ENCODE data around the gene IL4I1.

IL4I1 gene

DNA sequence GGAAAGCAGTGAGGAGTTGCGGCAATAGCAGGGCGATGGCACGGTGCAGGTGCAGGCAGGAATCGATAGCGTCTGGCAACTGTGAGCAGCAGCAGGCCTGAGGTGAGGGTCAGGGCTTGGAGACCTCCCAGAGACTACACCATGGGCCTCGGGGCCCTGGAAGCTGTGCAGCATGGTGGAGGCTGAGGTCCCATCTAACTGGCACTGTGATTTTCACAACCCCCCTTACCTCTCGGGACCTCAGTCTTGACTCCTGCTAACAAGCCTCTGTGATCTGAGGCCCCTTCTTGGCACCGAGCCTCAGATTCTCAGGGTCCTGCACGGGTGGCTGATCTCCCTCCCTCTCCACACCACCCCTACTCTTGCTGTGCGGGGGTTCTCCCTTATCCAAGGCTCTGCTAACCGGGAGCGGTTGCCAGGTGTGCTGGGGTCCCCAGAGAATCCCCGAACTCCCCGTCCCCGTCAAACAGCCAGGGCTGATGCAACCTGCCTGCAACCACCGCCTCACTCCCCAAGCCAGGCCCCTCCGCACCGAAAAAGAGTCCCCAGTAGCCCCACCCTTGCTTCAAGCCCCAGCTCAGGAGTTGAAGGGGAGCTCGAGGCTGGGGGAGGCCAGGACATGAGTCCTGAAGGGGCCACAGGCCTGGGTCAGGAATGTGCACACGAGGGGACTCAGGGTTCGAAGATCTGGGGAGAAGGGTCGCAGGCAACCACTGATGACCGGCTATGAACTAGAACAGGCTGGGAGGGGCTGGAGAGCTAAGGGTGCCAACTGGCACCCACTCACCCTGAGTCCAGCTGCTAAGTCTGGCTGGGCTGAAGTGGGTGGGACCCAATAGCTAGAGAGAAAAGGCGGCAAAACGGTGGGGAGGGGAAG is 27.6 kb upstream of the IL4I1 start:
- no peak for DNase-seq

GRCh38 chr19:49923055-49924003 is 26.6 kb upstream of the IL4I1 start:
- no peak for DNase-seq

GRCh38 chr19:49921871-49922795 is 25.4 kb upstream of the IL4I1 start:
- DNase-seq, result no peak

GRCh38 chr19:49920624-49921363 is 24.1 kb upstream of the IL4I1 start:
- no peak for DNase-seq

DNA sequence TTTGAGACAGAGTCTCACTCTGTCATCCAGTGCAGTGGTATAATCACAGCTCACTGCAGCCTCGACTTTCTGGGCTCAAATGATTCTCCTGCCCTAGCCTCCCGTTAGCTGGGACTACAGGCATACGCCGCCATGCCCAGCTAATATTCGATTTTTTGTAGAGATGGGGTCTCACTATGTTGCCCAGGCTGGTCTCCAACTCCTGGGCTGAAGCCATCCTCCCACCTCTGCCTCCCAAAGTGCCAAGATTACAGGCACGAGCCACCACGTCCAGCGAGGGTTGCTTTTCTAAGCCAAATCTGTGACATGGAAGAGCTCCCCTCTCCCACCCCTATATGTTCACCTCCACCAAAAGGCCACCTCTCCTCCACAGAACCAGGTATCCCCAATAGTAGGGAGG is 21.4 kb upstream of the IL4I1 start:
- no peak for DNase-seq

- no peak for DNase-seq
Observed at GRCh38 chr19:49916839-49917733, 20.4 kb upstream of the IL4I1 start.

- DNase-seq, result no peak
Observed at GRCh38 chr19:49915271-49915670, 18.6 kb upstream of the IL4I1 start.

DNA sequence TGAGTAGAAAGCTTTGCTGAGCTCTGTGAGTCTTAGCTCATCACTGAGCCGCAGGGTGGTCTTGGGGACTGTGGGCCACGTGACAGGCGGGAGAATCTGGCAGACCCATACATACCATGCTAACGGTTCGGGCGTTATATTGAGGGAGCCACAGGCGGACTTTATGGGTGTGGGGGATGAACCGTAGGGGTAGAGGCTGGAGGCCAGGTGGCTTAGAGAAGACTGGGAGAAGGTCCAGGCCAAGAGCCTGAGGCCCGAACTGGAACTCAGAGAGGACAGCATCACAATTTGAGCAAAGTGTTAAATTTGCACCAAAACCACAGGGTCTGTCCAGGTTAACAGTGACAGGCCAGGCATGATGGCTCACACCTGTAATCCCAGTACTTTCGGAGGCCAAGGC is 17.0 kb upstream of the IL4I1 start:
- no peak for DNase-seq

DNA sequence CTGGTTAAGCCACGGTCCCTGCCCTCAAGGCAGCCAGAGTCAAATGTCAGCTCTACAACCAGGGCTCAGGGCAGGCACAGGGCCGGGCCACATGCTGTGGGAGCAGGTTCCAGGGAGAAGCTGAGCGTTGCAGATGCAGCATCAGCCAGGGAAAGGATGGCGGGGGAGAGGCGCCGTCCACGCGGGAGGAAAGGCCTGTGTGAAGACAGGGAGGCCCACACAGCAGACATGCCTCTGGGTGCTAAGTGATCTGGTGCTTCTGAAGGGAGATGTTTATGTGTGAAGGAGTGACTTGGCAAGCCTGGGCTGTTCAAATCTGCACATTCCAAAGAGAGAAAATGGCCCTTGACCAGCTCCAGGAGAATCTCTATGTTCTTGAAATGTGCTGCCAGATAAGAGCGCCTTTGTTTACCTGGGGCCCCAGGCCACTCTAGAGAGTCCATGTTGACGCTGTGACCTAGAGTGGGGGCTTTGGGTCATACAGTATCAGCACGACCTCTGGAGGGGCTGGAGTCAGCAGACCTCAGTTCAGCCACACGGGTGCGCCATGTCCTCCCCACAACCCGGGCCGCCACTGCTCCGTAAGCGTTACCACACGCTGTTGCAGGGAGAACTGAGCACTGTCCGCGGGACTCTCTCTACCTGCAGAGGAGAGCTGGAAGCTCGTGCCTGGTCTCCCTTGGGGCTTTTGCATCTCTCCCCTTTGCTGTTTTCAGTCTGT is 16.4 kb upstream of the IL4I1 start:
- no peak for DNase-seq

DNA sequence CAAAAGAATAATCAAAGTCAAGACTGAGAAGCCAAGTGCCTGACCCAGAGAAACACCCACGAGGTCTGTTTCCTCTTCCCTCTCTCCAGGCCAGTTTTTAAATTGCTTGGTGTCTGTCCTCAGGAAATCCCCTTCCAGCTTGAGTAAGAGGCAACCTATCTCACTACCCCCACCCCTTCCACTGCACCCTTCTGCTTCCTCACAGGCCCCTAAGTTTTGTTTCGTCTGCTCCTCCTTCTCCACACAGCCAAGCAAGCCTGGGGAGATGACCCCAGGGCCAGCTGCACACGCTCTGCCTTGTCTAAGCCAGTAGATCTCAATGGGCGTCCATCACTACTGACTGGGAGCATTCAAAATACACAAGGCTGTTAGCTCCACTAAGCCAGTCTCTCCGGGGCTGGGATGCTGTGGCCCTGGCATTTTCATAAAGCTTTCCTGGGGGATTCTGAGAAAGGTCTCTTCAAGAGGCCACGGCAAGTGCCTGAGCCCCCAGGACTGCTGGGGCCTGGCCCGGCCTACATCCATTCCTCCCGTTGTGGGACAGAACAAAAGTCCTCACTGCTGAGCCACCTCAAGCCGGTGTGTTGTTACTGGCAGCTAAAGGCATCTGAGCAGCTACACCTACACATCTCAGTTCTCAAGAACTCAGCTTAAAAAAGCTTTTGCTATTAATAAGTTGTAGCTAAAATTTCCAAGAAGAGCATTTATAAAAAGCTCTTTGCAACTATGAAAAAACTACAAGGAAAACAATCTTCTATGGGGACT is 14.9 kb upstream of the IL4I1 start:
- peak; percentile 56 for DNase-seq

DNA sequence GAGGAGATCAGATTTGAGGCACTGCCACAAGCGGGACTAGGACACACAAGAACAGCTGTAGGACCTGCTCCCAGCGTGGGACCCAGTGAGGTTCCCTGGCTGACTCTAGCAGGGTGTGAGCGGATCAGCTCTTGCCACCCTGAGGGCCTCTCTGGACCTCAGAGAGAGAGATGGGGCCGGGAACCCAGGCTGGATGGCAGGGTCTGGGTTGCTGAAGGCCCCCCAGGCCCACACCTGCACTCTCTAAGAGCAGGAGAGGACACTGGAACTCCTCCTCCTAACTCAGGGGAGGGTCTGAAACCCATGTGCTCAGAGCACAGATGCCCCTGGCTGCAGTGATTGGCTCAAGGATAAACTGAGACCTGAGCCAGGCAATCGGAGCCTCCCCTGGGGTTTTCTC is 13.5 kb upstream of the IL4I1 start:
- no peak for DNase-seq

DNA sequence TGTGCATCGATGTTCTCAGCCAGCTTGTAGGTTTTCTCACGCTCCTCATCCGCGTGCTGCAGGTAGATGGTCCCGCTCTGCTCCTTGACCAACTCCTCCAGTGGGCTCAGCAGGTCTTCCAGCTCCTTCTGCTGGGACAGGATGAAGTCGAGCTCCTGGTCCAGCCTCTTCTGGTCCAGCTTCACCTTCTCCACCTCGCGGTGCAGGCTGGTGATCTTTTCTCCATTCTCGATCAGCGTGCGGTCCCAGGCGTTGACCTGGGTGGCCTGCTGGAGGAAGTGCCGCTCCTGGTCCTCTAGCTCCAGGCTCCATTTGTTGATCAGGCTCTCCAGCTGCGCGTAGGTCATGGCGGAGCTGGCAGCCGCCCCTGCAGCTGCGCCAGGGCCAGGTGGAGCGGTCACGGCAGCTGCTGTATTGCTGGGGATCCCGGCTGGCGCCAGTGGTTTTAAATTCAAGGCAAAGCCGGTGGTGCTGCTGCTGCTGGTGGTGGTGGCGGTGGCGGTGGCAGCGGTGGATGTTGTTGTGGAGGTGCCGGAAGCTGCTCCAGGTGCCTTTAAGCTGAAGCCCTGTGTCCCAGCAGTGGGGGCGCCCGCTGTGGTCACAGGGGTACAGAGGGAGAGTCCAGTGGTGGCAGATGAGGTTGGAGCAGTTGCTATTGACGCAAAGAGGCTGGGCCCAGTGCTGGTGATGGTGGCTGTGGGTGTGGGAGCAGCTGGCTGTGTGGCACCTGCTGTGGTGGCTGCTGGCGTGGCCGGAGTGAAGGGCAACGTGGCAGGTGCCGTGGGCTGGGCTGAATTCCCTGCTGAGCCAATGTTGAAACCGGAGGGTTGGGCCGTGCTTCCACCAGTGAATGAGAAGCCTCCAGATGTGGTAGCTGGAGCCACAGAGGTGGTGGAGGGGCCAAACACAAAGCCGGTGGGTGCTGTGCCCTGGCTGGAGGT is 12.1 kb upstream of the IL4I1 start:
- no peak for DNase-seq

DNA sequence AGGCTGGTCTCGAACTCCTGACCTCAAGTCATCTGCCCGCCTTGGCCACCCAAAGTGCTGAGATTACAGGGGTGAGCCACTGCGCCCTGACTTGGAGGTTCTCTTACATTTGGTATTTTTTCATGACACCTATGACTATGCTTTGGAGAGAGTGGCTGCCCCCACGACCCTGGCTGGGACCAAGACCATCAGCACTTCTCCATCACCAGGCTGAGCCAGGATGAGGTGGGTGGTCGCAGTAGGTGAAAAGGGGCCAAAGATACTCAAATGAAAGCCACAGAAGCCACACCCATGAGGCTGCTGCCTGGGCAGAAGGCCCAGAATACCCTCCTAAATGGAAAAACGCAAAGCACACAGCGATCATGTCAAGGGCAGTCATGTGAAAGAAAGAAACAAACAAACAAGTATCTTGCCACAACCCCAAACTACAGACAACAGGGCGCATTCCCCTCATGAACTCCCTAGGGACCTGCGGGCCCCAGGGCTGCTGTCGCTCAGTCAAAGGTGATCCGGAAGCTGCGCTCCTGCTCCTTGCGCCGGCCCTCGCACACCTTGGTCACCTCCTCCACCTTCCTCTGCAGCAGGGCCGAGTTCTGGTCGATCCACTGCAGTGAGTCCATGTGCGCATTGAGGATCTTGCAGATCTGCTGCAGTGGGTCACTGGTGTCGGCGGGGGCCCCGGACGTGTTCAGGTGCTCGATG is 11.2 kb upstream of the IL4I1 start:
- no peak for DNase-seq

DNA sequence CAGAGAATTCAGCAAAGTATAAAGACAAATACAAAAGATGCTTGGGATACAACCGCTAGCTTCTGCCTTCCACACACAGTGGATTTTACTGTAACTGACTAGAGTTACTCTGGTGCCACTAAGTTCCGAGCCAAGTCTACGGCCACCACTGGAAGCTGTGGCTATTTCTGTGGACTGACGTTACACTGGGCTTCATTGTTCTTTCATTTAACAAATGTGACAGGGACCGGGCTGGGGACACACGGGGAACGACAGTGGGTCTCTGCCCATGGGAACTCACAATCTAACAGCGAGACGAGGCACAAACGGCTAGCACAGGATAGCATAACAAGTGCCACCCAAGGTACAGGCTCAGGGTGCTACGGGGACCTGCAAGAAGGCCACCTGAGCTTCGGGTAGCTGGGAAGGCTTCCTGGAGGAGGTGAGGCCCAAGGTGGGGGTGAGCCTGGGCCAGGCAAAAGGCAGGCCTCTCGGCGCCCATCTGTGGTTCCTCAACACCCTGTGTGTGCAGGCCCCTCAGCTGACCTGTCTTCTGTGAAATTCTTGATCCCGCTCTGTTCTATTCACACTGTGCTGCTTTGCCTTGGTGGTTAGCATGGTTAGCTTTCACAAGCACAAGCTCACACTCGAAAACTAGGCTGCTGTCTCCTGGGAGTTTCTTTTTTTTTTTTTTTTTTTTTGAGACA is 10.3 kb upstream of the IL4I1 start:
- DNase-seq, result no peak

DNA sequence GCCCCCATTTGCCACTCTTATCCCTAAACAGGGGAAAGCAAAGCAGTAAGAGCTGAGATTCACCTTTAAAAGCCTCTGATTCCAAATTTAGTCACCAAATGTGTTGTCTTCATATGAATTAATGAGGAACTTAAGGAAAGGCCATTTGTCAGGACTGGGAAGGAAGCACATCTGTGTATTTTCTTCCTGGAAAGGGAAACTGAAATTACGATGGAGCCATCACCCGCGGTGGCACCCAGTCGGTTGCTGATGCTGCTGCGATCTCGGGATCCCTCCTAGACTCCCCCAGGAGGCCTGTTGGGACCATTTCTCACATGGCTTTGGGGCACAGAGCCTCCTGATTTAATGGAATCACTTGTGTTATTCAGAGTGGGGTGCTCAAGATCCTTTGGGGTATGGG is 7.4 kb upstream of the IL4I1 start:
- no peak for DNase-seq

- no peak for DNase-seq
Observed at GRCh38 chr19:49895566-49896297, 955 bp downstream of the IL4I1 start.
